NCI-H2171 (cell line): Measurements from ENCODE around the gene RASL12.
"Not testable (repeated sequence)": the region's sequence is repeated elsewhere in the genome, so short reads cannot be mapped to it uniquely, and the experiment has no call there.

Experiments
- DNase-seq: peaks from one replicate; lab custom pipeline; 2025; lab: John Stamatoyannopoulos, UW

Gene RASL12

GRCh38 chr15:65056106-65056505 is 11.7 kb downstream of the RASL12 start:
- no peak for DNase-seq

GRCh38 chr15:65055201-65055870 is 12.5 kb downstream of the RASL12 start:
- DNase-seq: no peak

GRCh38 chr15:65054333-65055200 is 13.2 kb downstream of the RASL12 start:
- peak; percentile 21 for DNase-seq

- DNase-seq: no peak
These were observed 14.8 kb downstream of the RASL12 start for GRCh38 chr15:65052956-65053355.

GRCh38 chr15:65051266-65051665 is 16.5 kb downstream of the RASL12 start:
- no peak for DNase-seq

- no peak for DNase-seq
These were observed 17.5 kb downstream of the RASL12 start for GRCh38 chr15:65050270-65050669.

- DNase-seq: peak; percentile 98
These were observed 18.4 kb downstream of the RASL12 start for GRCh38 chr15:65049418-65049840.

- DNase-seq: no peak
These were observed 19.6 kb downstream of the RASL12 start for GRCh38 chr15:65048241-65048640.

GRCh38 chr15:65044724-65045481 is 22.9 kb downstream of the RASL12 start, which contains the start of gene SLC51B:
Gene SLC51B (plus strand): TSS chr15:65045387. CDS start chr15:65050005, 4,618 bp downstream.
- DNase-seq: no peak

GRCh38 chr15:65044218-65044617 is 23.6 kb downstream of the RASL12 start:
- DNase-seq: not testable (repeated sequence)

- DNase-seq: no peak
These were observed 24.9 kb downstream of the RASL12 start for GRCh38 chr15:65042776-65043327.

- DNase-seq: no peak
These were observed 26.0 kb downstream of the RASL12 start for GRCh38 chr15:65041787-65042186.

- no peak for DNase-seq
These were observed 27.3 kb downstream of the RASL12 start for GRCh38 chr15:65040461-65040860.

GRCh38 chr15:65038836-65039235 is 29.0 kb downstream of the RASL12 start:
- DNase-seq: no peak

- DNase-seq: no peak
These were observed 29.4 kb downstream of the RASL12 start for GRCh38 chr15:65038428-65038827.

GRCh38 chr15:65037309-65037708 is 30.5 kb downstream of the RASL12 start:
- no peak for DNase-seq

GRCh38 chr15:65034719-65035118 is 33.1 kb downstream of the RASL12 start:
- DNase-seq: no peak

- peak; percentile 11 for DNase-seq
These were observed 34.0 kb downstream of the RASL12 start for GRCh38 chr15:65033659-65034269.

GRCh38 chr15:65032801-65033537 is 34.8 kb downstream of the RASL12 start:
- no peak for DNase-seq

- DNase-seq: no peak
These were observed 38.0 kb downstream of the RASL12 start for GRCh38 chr15:65029736-65030208.
